Tibial nerve (tissue), 3 donors: ENCODE measurements around the gene WASF3.

ENCODE experiments used
- CTCF ChIP-seq, 5 experiments: fragments of 200-600 bp in 3 of 5; fragments of 450-650 bp in 2 of 5; sonication (generic) in 3 of 5; IDR thresholded peaks; one replicate each; pipeline ENCODE4 v1.5.1; 2016 to 2019; ENCODE audit warnings: antibody characterized with exemption in 5 of 5, mild to moderate bottlenecking in 3 of 5, moderate library complexity in 2 of 5
- POLR2A ChIP-seq, 2 donors: fragments of 450-650 bp; IDR thresholded peaks; one replicate each; pipeline ENCODE4 v1.6.1; 2017; ENCODE audit warnings: antibody characterized with exemption in 2 of 2, mild to moderate bottlenecking in 2 of 2, moderate library complexity in 2 of 2

- no peak for TF ChIP-seq CTCF (IDR thresholded peaks at IDR 0.05)
- no peak for TF ChIP-seq POLR2A (IDR thresholded peaks at IDR 0.05)
Measured at GRCh38 chr13:26522571-26522970, 34.9 kb upstream of the WASF3 start.
